Fibroblast of lung (primary cell): ENCODE measurements around the gene KCNA3. TPM values are rescaled to one million over a fixed set of nuclear protein-coding genes. Genes with fewer than 3 reads are reported as not detected.

ENCODE experiments used
- DNase-seq, 2 donors: peaks; one replicate each; pipeline versions ENCODE4 v3.0.0 to v3.0.0-alpha.2; 2010; ENCODE audit warnings: low read depth in 2 of 2
- H2AFZ ChIP-seq: 2 replicates; pipeline ENCODE4 v1.5.1; 2012; ENCODE audit warnings: low read length, control low read depth, inconsistent platforms
- H3K27ac ChIP-seq: 2 replicates; pipeline ENCODE4 v1.5.1; 2011; ENCODE audit warnings: low read length, control low read depth; ENCODE audit not compliant: insufficient read depth
- H3K27me3 ChIP-seq: 2 replicates; pipeline ENCODE4 v1.5.1; 2011; ENCODE audit warnings: mild to moderate bottlenecking, low read length; ENCODE audit not compliant: control insufficient read depth, insufficient read depth
- H3K36me3 ChIP-seq: 2 replicates; pipeline ENCODE4 v1.5.1; 2011; ENCODE audit warnings: low read length; ENCODE audit not compliant: control insufficient read depth, insufficient read depth
- H3K4me1 ChIP-seq: 2 replicates; pipeline ENCODE4 v1.5.1; 2011; ENCODE audit warnings: low read length; ENCODE audit not compliant: control insufficient read depth, insufficient read depth; ENCODE audit errors: extremely low read depth
- H3K4me2 ChIP-seq: 2 replicates; pipeline ENCODE4 v1.5.1; 2011; ENCODE audit warnings: low read length, control low read depth; ENCODE audit not compliant: insufficient read depth; ENCODE audit errors: extremely low read depth
- H3K4me3 ChIP-seq, 4 experiments: fragments of 200-600 bp in 1 of 4; sonication (generic) in 1 of 4; replicated peaks in 1 of 4; 2 replicates each; pipeline ENCODE4 v1.5.1; 2011 to 2016; ENCODE audit warnings: low read length in 4 of 4, low read depth in 3 of 4, mild to moderate bottlenecking in 3 of 4, control low read depth in 2 of 4, inconsistent platforms in 1 of 4, mixed read lengths in 1 of 4; ENCODE audit not compliant: insufficient read depth in 1 of 4; ENCODE audit errors: control extremely low read depth in 1 of 4
- H3K79me2 ChIP-seq: 2 replicates; pipeline ENCODE4 v1.5.1; 2012; ENCODE audit warnings: mild to moderate bottlenecking, low read length, inconsistent platforms; ENCODE audit not compliant: control insufficient read depth, insufficient read depth
- H3K9ac ChIP-seq: 2 replicates; pipeline ENCODE4 v1.5.1; 2011; ENCODE audit warnings: mild to moderate bottlenecking, low read length, control low read depth; ENCODE audit not compliant: insufficient read depth
- H3K9me3 ChIP-seq: 2 replicates; pipeline ENCODE4 v1.5.1; 2012; ENCODE audit warnings: low read depth, low read length; ENCODE audit not compliant: control insufficient read depth, insufficient read depth
- H4K20me1 ChIP-seq: 2 replicates; pipeline ENCODE4 v1.5.1; 2011; ENCODE audit warnings: low read length; ENCODE audit not compliant: control insufficient read depth, insufficient read depth; ENCODE audit errors: extremely low read depth
- CTCF ChIP-seq, 2 donors: IDR thresholded peaks in 1 of 2; conservative IDR thresholded peaks in 1 of 2; 1 replicate in 1 of 2; 2 replicates in 1 of 2; pipeline ENCODE4 v1.5.1; 2011 to 2012; ENCODE audit warnings: low read length in 2 of 2, control low read depth in 1 of 2, inconsistent platforms in 1 of 2, low read depth in 1 of 2, mild to moderate bottlenecking in 1 of 2
- EZH2 ChIP-seq: IDR thresholded peaks from 2 replicates; pipeline ENCODE4 v1.5.1; 2012; ENCODE audit warnings: low read length, control low read depth, mild to moderate bottlenecking; ENCODE audit errors: missing control alignments
- polyA plus RNA-seq, 2 donors: library from polyadenylated mRNA; depleted of rRNA in 1 of 2; stranded (reverse) in 1 of 2; unstranded in 1 of 2; fragments of >200 nt; gene quantifications; 2 replicates each; pipeline ENCODE4 v1.2.1, GENCODE V29; 2011 to 2012; ENCODE audit warnings: missing spikeins in 1 of 2
- total RNA-seq: library from RNA; depleted of rRNA; stranded (reverse); fragments of >200 nt; gene quantifications from 2 replicates; pipeline ENCODE4 v1.2.1, GENCODE V29; 2014

Gene KCNA3
- total and polyA plus RNA-seq, 2 donors (not counting 1 experiment from before 2014, with no cell fraction given) = 2.7 to 5.6 TPM

GRCh38 chr1:110627764-110628163, 47.0 kb downstream of the KCNA3 start:
- Histone ChIP-seq H3K36me3 (no peaks in the 10 kb centered on the region), H3K9ac (no peak overlapping the region), H2AFZ (no peak overlapping the region), H3K27ac (no peak overlapping the region), H3K4me2 (no peak overlapping the region), H3K4me3 (no peak overlapping the region), H4K20me1 (no peaks in the 10 kb centered on the region), H3K9me3 (no peaks in the 10 kb centered on the region), H3K4me1 (no peaks in the 10 kb centered on the region), H3K27me3 (peaks cover 4% of the 10 kb centered on the region), H3K79me2 (no peaks in the 10 kb centered on the region)
- no peak for TF ChIP-seq EZH2
- no peak for DNase-seq

GRCh38 chr1:110626889-110627288, 47.9 kb downstream of the KCNA3 start:
- no peaks in the 10 kb centered on the region for H3K4me1 ChIP-seq
- no peaks in the 10 kb centered on the region for H4K20me1 ChIP-seq
- no peak for DNase-seq
- H3K4me2 ChIP-seq = no peak overlapping the region
- H2AFZ ChIP-seq = no peak overlapping the region
- peaks cover 4% of the 10 kb centered on the region for H3K27me3 ChIP-seq
- H3K9ac ChIP-seq = no peak overlapping the region
- no peak overlapping the region for H3K27ac ChIP-seq
- H3K9me3 ChIP-seq = no peaks in the 10 kb centered on the region
- no peak overlapping the region for H3K4me3 ChIP-seq
- TF ChIP-seq CTCF (conservative IDR thresholded peaks at IDR 0.05 in 1 of 2, IDR thresholded peaks at IDR 0.05 in 1 of 2; ENCODE audit: low read depth in 1 of 2, low read length in 2 of 2) (no peak), EZH2 (no peak)
- H3K36me3 ChIP-seq = no peaks in the 10 kb centered on the region
- H3K79me2 ChIP-seq = no peaks in the 10 kb centered on the region

Other genes starting within 250 kb of the KCNA3 start
- not detected in 2 replicates for gene PROK1, start 223.8 kb downstream of the KCNA3 start, total RNA-seq
- not detected in 2 replicates for gene PROK1, start 223.8 kb downstream of the KCNA3 start, polyA plus RNA-seq
- gene KCNA10, start 155.8 kb downstream of the KCNA3 start, total RNA-seq = not detected in 2 replicates
- gene KCNA10, start 155.8 kb downstream of the KCNA3 start, polyA plus RNA-seq = not detected in 2 replicates
- gene KCNA2, start 68.6 kb downstream of the KCNA3 start, total RNA-seq = under 0.01 and 0.17 TPM in 2 replicates
- not detected in 2 replicates for gene KCNA2, start 68.6 kb downstream of the KCNA3 start, polyA plus RNA-seq
- under 0.01 TPM in 1 of 2 replicates, not detected in the other for gene CD53, start 198.2 kb upstream of the KCNA3 start, total RNA-seq
- gene CD53, start 198.2 kb upstream of the KCNA3 start, polyA plus RNA-seq = 0.06 TPM in 1 of 2 replicates, not detected in the other